Upper lobe of left lung (tissue), 6 donors: ENCODE data around the gene RBM19. TPM values are rescaled to one million over a fixed set of nuclear protein-coding genes. Genes with fewer than 3 reads are reported as not detected.

Source experiments
- ATAC-seq, 2 donors: fragments of 200-7000 bp; cut with Tn5 transposase; one replicate each; pipeline ENCODE4 v1.9.1; 2022; ENCODE audit warnings: mild to moderate bottlenecking in 2 of 2, moderate library complexity in 2 of 2; ENCODE audit not compliant: low FRiP score in 2 of 2
- DNase-seq, 2 donors: peaks; one replicate each; pipeline ENCODE4 v3.0.0-alpha.2; 2019 to 2020
- H3K27ac ChIP-seq, 4 donors: fragments of 200-600 bp; sonication (generic); one replicate each; pipeline ENCODE4 v1.5.1; 2016 to 2019
- H3K27me3 ChIP-seq, 4 donors: fragments of 200-600 bp; sonication (generic); one replicate each; pipeline ENCODE4 v1.5.1; 2017 to 2019
- H3K36me3 ChIP-seq, 4 donors: fragments of 200-600 bp; sonication (generic); one replicate each; pipeline ENCODE4 v1.5.1; 2016 to 2019
- H3K4me1 ChIP-seq, 4 donors: fragments of 200-600 bp; sonication (generic); one replicate each; pipeline ENCODE4 v1.5.1; 2018 to 2019
- H3K4me3 ChIP-seq, 4 donors: fragments of 200-600 bp; sonication (generic); one replicate each; pipeline ENCODE4 v1.5.1; 2017 to 2019; ENCODE audit warnings: mild to moderate bottlenecking in 2 of 4, moderate library complexity in 1 of 4
- H3K9me3 ChIP-seq, 4 donors: fragments of 200-600 bp; sonication (generic); one replicate each; pipeline ENCODE4 v1.5.1; 2018 to 2019
- EP300 ChIP-seq, 4 donors: sonication (generic); formaldehyde crosslinking; IDR thresholded peaks; one replicate each; pipeline ENCODE4 v1.5.1; 2017; ENCODE audit warnings: antibody characterized with exemption in 4 of 4, control low read depth in 2 of 4
- POLR2A ChIP-seq, 4 donors: fragments of 450-650 bp; IDR thresholded peaks; one replicate each; pipeline ENCODE4 v1.5.1; 2016 to 2017; ENCODE audit warnings: antibody characterized with exemption in 4 of 4, mild to moderate bottlenecking in 2 of 4
- POLR2AphosphoS5 ChIP-seq, 2 donors: sonication (generic); formaldehyde crosslinking; IDR thresholded peaks; one replicate each; pipeline ENCODE4 v1.5.1; 2017; ENCODE audit warnings: antibody characterized with exemption in 2 of 2
- WGBS, 2 donors: methylation state at CpG; one replicate each; pipeline ENCODE4 v1.1.5; 2017 to 2018; 5-methylcytosine and 5-hydroxymethylcytosine counted together
- total RNA-seq, 6 donors: library from RNA; depleted of rRNA in 4 of 6; stranded (reverse); fragments of >200 nt in 4 of 6; gene quantifications; one replicate each; pipeline versions ENCODE4 v1.1.0 to v1.2.1, GENCODE V29; 2016 to 2021
- TF ChIP-seq, protein P1 (sequence below), 6 experiments: fragments of 450-650 bp in 4 of 6; fragments of 200-600 bp in 2 of 6; sonication (generic) in 2 of 6; IDR thresholded peaks; one replicate each; pipeline ENCODE4 v1.5.1; 2016 to 2019; ENCODE audit warnings: antibody characterized with exemption in 6 of 6
- donor health status: DM: no; HTN: no; CAD: no; lungs with moderate emphysema.
- donor health status: DM: no; HTN: yes; CAD: no; lungs with severe emphysema.

RBM19 gene
- total RNA-seq, 6 donors from 2014 or later, result 25.5 to 131 (median 39.9) TPM

DNA sequence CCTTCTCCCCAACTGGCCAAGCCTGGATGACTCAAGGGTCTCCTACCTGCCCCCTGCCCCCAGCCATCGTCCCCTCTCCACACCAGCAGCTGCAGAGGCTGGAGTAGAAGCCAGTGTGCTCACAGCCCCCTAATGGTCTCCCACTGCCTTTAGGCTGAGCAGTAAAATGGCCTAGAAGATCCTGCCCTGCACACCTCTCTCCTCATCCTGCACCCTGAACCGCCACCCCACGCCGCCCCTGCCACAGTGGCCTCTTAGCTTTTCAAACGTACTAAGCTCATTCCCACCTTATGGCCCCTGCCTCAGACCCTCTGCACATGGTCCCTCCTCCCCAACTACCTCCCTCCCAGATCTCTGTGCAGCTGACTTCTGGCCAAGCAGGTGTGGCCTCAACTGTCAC is 46.3 kb downstream of the RBM19 start:
- H3K4me1 ChIP-seq, result no peaks in the 10 kb centered on the region
- no peak for TF ChIP-seq POLR2AphosphoS5 (IDR thresholded peaks at IDR 0.05)
- no peak for TF ChIP-seq EP300 (IDR thresholded peaks at IDR 0.05)
- no peak for TF ChIP-seq POLR2A (IDR thresholded peaks at IDR 0.05)
- TF ChIP-seq, protein P1, sequence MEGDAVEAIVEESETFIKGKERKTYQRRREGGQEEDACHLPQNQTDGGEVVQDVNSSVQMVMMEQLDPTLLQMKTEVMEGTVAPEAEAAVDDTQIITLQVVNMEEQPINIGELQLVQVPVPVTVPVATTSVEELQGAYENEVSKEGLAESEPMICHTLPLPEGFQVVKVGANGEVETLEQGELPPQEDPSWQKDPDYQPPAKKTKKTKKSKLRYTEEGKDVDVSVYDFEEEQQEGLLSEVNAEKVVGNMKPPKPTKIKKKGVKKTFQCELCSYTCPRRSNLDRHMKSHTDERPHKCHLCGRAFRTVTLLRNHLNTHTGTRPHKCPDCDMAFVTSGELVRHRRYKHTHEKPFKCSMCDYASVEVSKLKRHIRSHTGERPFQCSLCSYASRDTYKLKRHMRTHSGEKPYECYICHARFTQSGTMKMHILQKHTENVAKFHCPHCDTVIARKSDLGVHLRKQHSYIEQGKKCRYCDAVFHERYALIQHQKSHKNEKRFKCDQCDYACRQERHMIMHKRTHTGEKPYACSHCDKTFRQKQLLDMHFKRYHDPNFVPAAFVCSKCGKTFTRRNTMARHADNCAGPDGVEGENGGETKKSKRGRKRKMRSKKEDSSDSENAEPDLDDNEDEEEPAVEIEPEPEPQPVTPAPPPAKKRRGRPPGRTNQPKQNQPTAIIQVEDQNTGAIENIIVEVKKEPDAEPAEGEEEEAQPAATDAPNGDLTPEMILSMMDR (IDR thresholded peaks at IDR 0.05), result no peak
- H3K36me3 ChIP-seq, result peaks cover 15 to 89% (median 49%) of the 10 kb centered on the region in 4 donors
- 96 to 97% methylated on average over 4 to 5 of the region's 5 CpGs for WGBS, 2 donors
- no peak overlapping the region for H3K27ac ChIP-seq
- H3K4me3 ChIP-seq, result no peak overlapping the region
- no peak for DNase-seq
- H3K9me3 ChIP-seq, result no peaks in the 10 kb centered on the region
- ATAC-seq, result no peak
- H3K27me3 ChIP-seq, result no peaks in the 10 kb centered on the region

DNA sequence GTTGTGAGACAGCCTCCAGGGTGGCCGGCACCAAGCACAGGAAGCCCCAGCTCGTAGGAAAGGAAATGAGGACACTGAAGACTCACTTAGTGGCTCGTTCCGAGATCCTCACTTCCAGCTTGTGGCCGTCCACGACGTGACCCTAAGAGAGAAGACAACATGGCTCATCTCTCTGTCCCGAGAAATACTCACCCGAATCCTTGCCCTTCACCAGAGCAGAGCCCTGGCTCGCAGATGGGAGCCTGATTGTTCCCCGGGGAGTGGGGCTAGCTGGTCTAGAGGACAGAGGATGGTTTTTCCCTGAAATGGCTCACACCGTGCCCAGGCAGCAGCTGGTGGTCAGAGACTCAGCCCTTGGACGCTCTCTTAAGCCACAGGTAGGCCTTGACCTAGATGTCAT is 47.8 kb downstream of the RBM19 start:
- no peak overlapping the region for H3K4me3 ChIP-seq
- no peaks in the 10 kb centered on the region for H3K4me1 ChIP-seq
- no peak overlapping the region for H3K27ac ChIP-seq
- H3K27me3 ChIP-seq, result no peaks in the 10 kb centered on the region
- peaks cover 8 to 89% (median 45%) of the 10 kb centered on the region in 4 donors for H3K36me3 ChIP-seq
- ATAC-seq (no peak), DNase-seq (no peak)
- 89 to 90% methylated on average over 11 to 13 of the region's 13 CpGs for WGBS, 2 donors
- TF ChIP-seq, protein P1 (IDR thresholded peaks at IDR 0.05), result no peak
- no peak for TF ChIP-seq POLR2A (IDR thresholded peaks at IDR 0.05)
- H3K9me3 ChIP-seq, result no peaks in the 10 kb centered on the region

- Histone ChIP-seq H3K27me3 (no peaks in the 10 kb centered on the region), H3K4me3 (no peak overlapping the region), H3K36me3 (peaks cover 5 to 86% (median 41%) of the 10 kb centered on the region in 4 donors), H3K4me1 (no peaks in the 10 kb centered on the region), H3K27ac (no peak overlapping the region), H3K9me3 (no peaks in the 10 kb centered on the region)
- no peak for ATAC-seq
- WGBS, 2 donors, result 92 to 96% methylated on average over 5 of the region's 5 CpGs
- no peak for DNase-seq
- TF ChIP-seq, protein P1 (IDR thresholded peaks at IDR 0.05), result no peak
- TF ChIP-seq POLR2A (IDR thresholded peaks at IDR 0.05), result no peak
- TF ChIP-seq EP300 (IDR thresholded peaks at IDR 0.05), result no peak
- no peak for TF ChIP-seq POLR2AphosphoS5 (IDR thresholded peaks at IDR 0.05)
These were observed 48.7 kb downstream of the RBM19 start for GRCh38 chr12:113917393-113917792.

- no peak for DNase-seq
- no peak overlapping the region for H3K27ac ChIP-seq
- no peaks in the 10 kb centered on the region for H3K27me3 ChIP-seq
- TF ChIP-seq EP300 (IDR thresholded peaks at IDR 0.05) (no peak), POLR2A (IDR thresholded peaks at IDR 0.05) (no peak)
- TF ChIP-seq, protein P1 (IDR thresholded peaks at IDR 0.05), result no peak
- WGBS, 2 donors, result 97 to 99% methylated on average over 7 to 13 of the region's 13 CpGs
- H3K4me1 ChIP-seq, result no peaks in the 10 kb centered on the region
- no peak for ATAC-seq
- H3K9me3 ChIP-seq, result no peaks in the 10 kb centered on the region
- no peak overlapping the region for H3K4me3 ChIP-seq
- peaks cover 0 to 87% (median 37%) of the 10 kb centered on the region in 4 donors for H3K36me3 ChIP-seq
These were observed 51.3 kb downstream of the RBM19 start for GRCh38 chr12:113914806-113915205.

DNA sequence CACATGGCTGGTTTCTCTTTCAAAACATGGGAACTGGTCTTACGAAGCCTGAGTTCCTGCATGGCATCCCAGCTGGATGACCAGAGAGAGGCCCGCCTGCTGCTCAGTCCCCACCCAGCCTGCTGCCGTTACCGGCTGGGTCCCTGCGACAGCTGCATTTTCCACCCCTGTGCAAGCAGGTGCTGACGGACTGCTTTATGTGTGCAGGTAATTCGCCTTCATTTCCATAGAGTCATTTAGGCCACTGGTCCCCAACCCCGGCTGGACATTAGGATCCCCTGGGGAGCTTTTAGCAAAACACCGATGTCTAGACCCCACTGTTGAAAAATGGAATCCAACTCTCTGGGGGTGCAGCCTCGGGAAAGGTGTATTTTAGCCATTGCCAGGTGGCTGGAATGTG is 51.9 kb downstream of the RBM19 start:
- ATAC-seq (no peak), DNase-seq (no peak)
- TF ChIP-seq POLR2A (IDR thresholded peaks at IDR 0.05), result no peak
- no peak for TF ChIP-seq EP300 (IDR thresholded peaks at IDR 0.05)
- TF ChIP-seq POLR2AphosphoS5 (IDR thresholded peaks at IDR 0.05), result no peak
- TF ChIP-seq, protein P1 (IDR thresholded peaks at IDR 0.05), result no peak
- Histone ChIP-seq H3K36me3 (peaks cover 0 to 93% (median 38%) of the 10 kb centered on the region in 4 donors), H3K9me3 (no peaks in the 10 kb centered on the region), H3K4me1 (no peaks in the 10 kb centered on the region), H3K4me3 (no peak overlapping the region), H3K27me3 (no peaks in the 10 kb centered on the region), H3K27ac (no peak overlapping the region)
- WGBS, 2 donors, result 91 to 96% methylated on average over 7 to 10 of the region's 10 CpGs
